Ureter (tissue), 1 donor: ENCODE measurements around the gene GOLGA8B. TPM values are rescaled to one million over a fixed set of nuclear protein-coding genes. Genes with fewer than 3 reads are reported as not detected.
"Not testable (repeated sequence)": the region's sequence is repeated elsewhere in the genome, so short reads cannot be mapped to it uniquely, and the experiment has no call there.

ENCODE experiments used
- DNase-seq: peaks from one replicate; pipeline ENCODE4 v3.0.0-alpha.2; 2020; ENCODE audit warnings: low spot score
- total RNA-seq: library from RNA; stranded (reverse); gene quantifications from one replicate; pipeline ENCODE4 v1.2.4, GENCODE V29; 2023
- donor health status: DM: yes; HTN: yes; CAD: no.

GOLGA8B gene, protein sequence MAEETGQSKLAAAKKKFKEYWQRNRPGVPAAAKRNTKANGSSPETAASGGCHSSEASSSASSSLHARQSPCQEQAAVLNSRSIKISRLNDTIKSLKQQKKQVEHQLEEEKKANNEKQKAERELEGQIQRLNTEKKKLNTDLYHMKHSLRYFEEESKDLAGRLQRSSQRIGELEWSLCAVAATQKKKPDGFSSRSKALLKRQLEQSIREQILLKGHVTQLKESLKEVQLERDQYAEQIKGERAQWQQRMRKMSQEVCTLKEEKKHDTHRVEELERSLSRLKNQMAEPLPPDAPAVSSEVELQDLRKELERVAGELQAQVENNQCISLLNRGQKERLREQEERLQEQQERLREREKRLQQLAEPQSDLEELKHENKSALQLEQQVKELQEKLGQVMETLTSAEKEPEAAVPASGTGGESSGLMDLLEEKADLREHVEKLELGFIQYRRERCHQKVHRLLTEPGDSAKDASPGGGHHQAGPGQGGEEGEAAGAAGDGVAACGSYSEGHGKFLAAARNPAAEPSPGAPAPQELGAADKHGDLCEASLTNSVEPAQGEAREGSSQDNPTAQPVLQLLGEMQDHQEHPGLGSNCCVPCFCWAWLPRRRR
- total RNA-seq, result 172 TPM

DNA sequence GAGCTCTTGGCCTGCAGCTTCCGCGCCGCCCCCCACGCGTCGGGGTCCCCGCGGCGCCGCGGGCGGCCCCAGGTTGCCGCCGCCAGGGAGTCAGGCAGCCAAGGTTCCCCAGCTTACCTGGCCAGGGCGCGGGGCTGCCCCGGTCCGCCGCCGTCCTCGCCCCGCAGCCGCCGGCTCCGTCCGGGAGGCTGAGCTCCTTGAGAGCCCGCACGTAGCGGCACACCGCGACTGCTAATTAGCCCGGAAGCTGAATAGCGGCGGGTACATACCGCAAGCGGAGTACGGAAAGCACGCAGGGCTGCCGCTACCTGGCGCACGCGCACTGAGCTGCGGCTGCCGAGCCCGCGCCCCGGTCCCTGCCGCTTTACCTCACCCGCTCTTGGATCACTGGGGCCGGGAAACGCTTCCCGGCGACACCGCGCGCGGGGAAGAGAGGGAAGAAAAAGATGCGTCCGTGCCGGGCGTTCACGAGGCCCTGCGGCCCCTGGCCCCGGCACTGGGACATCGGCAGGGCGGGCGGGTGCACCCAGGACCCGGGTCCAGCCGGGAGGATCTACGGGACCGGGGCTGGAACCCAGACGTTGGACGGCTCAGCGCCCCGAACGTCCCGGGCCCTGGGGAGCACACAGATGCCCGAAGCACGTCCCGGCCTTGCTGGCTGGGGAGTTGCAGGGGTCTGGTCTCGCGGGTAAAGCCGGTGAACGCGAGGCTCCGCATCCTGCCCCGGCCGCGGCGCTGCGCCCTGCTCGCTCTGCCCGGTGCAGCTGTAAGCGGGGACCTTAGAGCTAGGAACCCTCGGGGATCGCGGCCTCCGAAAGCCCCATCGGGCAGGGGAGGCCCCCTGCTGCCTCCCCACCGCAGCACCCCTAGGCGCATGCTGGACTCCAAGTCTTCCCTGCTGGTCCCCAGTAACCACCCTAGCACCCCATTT lies at the start of gene GOLGA8B:
TSS of gene GOLGA8B (minus strand) at position 253 of the 931 bp plus-strand sequence. CDS start 47,739 bp downstream, outside the sequence.
- peak; percentile 67 for DNase-seq

DNA sequence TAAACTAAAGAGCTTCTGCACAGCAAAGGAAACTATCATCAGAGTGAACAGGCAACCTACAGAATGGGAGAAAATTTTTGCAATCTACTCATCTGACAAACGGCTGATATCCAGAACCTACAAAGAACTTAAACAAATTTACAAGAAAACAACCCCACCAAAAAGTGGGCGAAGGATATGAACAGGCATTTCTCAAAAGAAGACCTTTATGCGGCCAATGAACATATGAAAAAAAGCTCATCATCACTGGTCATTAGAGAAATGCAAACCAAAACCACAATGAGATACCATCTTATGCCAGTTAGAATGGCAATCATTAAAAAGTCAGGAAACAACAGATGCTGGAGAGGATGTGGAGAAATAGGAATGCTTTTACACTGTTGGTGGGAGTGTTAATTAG lies 49.7 kb upstream of the GOLGA8B start:
- not testable (repeated sequence) for DNase-seq

DNA sequence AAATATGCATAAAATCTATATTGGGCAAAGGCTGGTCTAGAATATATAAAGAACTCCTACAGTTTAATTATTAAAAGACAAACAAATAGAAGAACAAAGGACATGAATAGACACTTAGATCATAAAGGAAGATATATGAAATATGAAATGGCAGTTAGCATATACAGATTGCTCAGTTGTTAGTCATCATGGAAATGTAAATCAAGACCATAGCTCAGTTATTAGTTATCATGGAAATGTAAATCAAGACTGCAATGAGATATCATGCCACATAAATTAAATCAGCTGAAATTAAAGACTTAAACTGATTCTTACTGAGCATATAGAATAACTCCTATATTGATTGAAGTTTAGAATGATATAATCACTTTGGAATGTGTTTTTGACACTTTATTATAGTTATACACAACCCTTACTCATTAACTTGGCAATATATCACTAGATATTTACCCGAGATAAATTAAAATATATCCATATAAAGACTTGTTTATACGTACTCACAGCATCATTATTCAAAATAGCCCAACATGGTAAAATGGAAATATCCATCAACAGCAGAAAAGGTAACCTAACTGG lies 45.2 kb upstream of the GOLGA8B start:
- DNase-seq, result no peak

DNA sequence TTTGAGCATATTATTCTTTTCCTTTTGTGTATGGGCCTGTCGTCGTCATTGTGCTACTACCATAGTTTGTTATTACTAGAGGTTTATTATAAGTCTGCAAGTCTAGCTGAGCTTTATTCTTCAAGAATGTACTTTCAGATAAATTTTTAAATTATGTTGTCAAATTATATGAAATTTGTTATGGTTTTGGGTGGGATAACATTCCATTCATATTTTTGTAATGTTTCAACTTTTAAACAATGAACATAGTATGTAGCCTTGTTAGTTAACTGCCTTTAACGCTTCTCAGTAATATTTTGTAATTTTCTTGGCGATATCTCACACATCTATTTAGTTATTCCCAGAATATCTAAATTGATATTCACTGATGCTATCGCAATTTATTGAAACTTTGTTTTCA lies 41.6 kb upstream of the GOLGA8B start:
- no peak for DNase-seq

DNA sequence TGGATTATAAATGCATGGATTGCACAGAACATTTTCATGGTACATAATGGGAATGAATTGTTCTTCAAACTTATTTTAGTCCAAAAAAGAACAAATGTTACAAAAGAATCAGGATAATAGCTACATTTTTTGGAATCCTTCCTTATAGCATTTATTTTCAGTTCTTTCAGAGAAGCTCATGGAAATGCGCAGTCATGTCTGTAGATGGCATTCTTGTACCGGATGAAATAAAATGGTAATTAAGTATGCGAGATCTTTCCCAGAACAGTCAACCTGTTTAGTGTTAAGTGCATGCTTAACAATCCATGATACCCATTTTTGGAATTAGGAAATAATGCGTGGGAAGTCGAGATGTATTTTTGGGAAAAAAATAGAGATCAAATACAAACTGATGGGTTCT lies 38.2 kb upstream of the GOLGA8B start:
- no peak for DNase-seq

DNA sequence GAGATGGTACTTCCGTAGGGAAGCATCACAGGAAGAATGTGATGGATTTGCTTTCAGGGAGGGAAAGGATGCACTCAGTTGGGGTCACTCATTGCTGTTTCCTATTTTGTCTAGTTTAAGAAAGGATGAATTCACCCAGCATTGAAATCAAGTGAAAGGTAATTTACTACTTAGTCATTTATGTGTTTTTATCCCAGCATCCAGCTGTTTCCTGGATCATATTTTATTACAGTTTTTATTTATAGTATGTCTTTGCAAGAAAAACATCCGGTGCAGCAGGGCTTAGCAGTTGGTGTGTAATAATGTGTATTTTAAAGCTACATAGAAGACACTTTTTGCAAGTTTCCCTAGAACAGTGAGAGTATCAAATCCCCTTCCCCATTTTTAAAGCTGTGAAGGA lies 37.4 kb upstream of the GOLGA8B start:
- no peak for DNase-seq

DNA sequence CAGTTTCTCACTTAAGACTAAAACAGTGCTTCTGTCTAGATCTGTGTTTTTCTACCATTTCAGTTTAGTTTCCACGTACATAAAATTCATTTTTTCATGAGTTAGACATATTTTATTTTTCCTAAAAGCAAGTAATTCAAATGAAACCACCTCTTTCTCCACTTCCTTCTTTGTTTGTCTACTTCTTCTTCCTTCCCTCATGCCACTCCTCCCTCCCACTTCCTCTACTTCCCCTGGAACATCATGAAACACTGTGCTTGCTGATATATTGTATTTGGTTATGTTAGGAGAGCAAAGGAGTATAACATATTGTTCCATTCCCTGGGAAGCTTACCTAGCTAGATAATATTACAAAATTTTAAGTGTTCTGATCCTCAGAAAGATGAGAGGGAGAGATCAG lies 36.7 kb upstream of the GOLGA8B start:
- DNase-seq, result no peak

DNA sequence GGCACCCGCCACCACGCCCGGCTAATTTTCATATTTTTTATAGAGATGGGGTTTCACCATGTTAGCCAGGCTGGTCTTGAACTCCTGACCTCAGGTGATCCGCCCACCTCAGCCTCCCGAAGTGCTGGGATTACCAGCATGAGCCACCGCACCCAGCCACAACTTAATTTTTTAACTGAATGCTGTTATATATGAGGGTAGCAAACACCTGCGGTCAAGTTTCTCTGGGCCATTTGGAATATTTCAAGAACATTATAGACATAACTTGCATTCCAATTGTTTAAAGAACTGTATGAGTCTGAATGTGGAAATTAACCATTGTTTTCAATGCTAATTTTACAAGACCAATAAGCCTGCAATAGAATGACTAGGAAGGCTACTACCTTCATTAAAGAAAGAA lies 35.7 kb upstream of the GOLGA8B start:
- no peak for DNase-seq

DNA sequence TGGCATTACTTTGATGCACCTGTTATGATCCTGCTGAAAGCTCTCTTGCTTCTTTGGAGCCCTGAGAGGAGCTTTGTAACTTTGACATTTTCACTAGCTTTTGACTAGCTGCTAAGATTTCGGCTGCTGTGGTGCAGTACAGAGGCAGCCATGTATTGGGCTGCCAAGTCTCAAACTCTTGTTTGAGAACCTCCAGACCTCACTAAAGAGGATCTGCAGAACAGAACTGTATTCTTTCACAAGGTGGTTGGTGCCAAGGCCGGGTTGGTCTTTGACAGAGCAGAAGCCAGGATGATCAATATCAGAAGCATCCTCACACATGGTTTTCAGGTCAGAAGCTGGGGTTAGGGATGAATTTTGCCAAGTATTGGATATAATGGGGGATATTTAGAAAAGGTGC lies 34.6 kb upstream of the GOLGA8B start:
- no peak for DNase-seq

DNA sequence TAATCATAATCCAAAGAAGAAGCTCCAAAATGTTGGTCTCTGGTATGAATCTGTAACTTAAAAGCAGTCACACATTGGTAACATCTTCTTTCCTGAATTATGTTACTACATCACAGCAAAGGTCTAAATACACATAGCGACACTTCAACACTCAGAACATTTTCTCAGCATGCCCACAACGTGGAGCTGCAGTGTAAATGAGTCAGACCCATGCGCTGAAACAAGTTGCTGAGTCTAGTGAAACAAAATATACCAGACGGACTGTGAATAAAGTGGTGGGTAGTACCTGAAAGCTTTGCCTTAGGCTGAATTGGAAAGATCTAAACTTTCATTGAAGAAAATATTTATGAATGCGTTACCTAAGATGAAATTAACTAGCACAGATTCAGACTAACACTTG lies 33.2 kb upstream of the GOLGA8B start:
- DNase-seq, result no peak

DNA sequence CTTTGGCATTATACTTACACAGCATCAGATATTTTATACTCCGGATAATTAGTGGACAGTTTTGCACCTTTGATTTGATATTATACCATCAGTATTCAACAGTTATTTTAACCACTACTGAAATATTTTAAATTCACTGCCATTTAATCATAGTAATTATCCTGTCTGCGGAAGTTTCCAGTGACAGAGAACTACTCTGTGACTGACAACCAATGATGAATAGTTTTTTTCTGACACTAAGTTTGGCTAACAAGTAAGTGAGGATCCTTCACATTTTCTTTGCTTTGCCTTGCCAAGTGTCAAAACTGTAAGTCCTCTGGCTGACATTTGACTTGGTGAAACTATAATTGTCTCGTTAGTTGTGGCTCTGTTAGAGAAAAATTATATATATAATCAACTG lies 30.5 kb upstream of the GOLGA8B start:
- DNase-seq, result no peak

DNA sequence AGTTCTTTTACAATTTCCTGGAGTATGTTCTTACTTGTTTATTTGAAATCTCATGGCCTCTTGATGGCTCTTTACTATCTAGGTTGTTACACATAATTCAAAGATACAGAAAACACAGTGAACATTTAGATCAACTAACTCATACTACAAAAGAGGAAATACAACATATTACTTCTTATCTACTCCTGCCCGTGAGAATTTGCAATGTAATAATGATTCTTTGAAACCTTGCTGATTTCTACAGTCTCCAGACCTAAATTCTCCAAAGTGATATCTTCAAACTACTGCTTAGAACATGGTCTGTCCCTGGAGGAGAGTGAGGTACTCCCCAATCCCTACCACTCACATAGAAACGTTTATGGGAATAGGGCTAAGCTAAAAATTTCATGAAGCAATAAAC lies 29.9 kb upstream of the GOLGA8B start:
- DNase-seq, result no peak

DNA sequence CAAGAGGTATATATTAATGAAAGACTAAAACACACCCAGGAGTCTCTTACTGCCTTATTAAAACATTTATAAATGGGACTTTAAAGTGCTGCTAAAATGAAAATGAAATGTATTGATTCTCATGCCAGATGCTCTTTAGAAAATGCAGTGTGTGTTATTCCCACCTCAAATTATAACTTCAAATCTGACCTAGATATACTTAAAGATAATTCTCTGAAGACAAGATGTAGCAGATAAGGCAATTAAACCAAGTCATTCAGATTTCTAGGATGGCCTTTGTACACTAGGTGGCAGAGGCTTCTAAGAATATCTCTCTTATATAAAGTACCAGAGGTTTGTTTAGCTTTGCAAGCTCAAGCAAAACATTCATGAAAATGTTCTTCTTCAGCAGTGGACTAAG lies 26.9 kb upstream of the GOLGA8B start:
- DNase-seq, result no peak

DNA sequence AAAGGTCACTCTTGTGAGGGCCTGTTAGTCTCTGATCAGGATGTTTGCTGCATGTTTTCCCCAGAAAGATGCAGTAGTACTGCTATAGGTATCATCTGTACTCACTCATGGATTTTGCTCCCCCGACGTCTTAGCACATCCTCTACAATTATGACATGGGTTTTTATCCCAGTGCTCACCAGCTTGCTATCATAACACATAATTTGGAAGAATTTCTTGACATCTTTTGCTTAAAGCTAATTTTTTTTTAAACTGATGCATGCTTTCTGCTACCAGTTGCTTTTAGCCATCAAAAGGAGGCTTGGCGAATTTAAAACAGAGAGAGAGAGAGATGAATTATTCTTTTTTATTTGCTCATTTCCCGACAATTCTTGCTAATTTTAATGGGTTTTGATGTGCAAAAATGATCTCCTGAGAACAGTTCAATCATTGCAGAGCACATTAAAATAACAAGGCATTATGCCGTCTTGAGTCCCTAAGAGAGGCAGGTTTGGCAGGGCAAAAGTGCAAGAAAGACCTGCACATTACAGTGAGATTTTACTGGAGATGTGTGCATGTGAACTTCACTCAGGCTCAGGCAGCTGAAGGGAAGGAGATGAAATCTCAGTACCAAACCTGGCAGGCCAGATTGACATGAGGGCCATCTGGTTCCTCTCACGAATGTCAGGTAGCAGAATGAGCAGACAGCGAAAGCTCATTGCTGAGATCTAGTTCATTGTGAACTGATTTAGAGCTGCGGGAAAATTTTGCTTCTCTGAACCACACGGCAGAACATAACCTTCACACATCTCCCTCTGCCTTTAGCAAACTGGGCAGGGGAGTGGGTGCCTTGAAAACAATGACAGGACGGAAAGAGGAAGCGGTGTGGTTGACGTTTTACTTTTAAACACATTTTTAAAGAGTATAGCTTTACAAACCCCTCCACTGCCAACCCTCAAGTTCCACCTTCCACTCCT lies 25.9 kb upstream of the GOLGA8B start:
- DNase-seq, result no peak

DNA sequence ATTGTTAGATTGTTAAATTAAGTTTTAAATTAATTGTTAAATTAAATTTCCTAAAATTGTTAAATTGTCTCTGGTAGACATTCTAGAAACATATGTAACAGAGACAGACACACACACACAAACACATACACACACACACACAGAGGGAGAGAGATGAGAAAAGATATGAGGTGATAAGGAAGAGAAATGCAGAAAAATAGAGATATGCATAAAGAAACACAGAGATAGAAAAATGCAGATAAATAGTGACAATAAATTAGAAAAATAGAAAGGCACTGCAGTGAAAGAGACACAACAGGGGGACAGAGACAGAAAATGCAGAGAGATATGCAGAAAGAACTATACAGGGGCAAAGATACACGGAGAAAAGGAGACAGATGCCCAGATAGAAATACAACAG lies 25.1 kb upstream of the GOLGA8B start:
- DNase-seq, result no peak

DNA sequence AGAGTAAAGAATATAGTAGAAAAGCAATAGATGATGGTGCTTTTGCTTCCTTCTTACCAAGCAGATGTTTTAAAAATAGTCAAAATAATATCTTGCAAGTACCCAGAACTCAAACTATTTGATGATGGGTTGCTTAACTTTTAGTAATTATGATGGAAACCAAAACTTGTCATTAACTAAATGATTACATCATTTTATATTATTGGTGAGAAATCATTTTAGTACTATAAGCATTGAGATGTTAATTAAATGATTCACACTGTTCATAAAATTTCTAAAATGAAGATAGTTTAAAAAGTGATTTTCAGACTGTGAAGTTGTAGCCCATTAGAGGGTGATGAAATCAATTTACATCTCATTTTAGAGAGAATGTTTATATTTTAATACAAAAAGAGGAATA lies 24.4 kb upstream of the GOLGA8B start:
- no peak for DNase-seq

DNA sequence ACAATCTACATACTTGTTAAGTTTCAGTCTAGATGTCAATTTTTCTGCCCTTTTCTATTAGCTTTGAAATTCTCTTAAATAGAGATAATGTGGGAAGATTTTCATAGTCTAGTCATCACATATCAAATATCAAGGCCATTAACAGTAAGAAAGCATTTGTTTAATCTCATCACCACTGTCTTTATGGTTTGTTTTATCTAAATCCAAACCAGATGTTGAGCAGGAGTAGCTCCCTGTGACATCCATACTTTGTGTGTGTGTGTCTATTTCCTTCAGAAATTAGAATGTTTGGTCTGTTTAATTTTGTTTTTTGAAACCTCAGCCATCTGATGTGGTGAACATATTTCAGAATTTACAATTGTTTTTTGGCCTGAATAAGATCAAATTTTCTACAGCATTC lies 23.1 kb upstream of the GOLGA8B start:
- DNase-seq, result no peak

DNA sequence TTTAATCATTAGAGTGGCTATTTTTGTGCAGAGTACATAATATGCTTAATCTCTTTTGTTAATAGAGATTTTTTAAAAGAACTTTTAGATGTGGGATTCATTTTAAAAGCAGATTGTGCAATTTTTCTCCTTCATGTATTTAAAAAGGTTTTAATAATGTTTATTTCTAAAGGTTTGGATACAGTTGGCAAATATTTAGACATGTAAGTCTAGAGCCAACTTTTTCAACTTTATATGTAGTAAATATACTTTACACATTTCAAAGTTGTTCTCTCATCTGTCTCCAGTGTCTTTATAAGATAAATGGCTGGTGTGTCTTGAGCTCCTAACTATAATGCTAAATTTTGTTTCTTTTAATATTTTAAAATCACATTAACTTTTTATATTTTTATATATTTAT lies 22.7 kb upstream of the GOLGA8B start:
- no peak for DNase-seq

DNA sequence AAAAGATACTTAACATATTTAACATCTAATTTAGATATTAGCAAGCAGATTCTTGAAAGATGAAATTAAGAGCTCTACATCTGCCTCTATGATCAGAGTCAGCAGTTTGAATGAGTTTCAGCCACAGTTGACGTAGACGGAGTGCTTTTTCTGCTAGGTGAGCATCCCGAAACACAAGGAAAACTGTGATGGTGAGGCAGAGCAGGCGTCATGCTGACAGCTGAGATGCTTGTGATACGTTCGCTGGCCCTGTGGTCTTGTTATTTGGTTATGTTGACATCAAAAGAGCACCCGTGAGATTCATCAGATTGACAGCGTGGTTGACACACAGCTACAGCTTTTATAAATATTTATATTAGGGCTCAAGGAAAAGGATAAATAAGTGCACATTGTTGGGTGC lies 19.6 kb upstream of the GOLGA8B start:
- DNase-seq, result no peak

DNA sequence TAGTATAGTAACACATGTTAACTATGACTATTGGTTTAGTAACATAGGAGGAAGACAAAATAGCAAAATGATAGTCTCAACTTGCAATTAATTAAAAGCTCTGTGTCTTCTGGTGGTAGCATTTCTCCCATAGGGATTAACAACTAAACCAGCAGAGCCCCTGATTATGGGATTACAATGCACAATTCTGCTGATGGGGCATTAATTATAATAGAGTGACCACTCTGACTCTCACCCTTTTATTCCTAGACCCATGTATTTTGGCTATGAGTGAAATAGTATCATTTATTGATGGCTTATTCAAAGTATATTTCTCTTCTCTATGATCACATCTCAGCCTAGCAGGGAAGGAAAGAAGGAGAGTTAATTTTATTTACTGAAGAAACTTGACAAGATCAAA lies 17.5 kb upstream of the GOLGA8B start:
- DNase-seq, result no peak
